Kidney epithelial cell (primary cell): ENCODE data around the gene PRICKLE4. TPM values are rescaled to one million over a fixed set of nuclear protein-coding genes. Genes with fewer than 3 reads are reported as not detected.

Experiments
- DNase-seq: peaks from one replicate; pipeline ENCODE4 v3.0.0-alpha.2; 2010; ENCODE audit warnings: low read depth
- H3K27me3 ChIP-seq: 2 replicates; pipeline ENCODE4 v1.6.0; 2011; ENCODE audit warnings: low read length; ENCODE audit not compliant: control insufficient read depth, insufficient read depth
- H3K36me3 ChIP-seq: 2 replicates; pipeline ENCODE4 v1.5.1; 2011; ENCODE audit warnings: low read length; ENCODE audit not compliant: control insufficient read depth, insufficient read depth
- H3K4me3 ChIP-seq: 2 replicates; pipeline ENCODE4 v1.5.1; 2011; ENCODE audit warnings: low read depth, mild to moderate bottlenecking, control low read depth, low read length
- CTCF ChIP-seq: IDR thresholded peaks from 2 replicates; pipeline ENCODE4 v1.5.1; 2011; ENCODE audit warnings: mild to moderate bottlenecking, moderate library complexity, low read length, control low read depth, inconsistent platforms; ENCODE audit not compliant: insufficient read depth, poor library complexity, severe bottlenecking
- total RNA-seq: library from RNA; depleted of rRNA; stranded (reverse); fragments of >200 nt; gene quantifications from 2 replicates; pipeline ENCODE4 v1.2.3, GENCODE V29; 2015

Gene PRICKLE4
- total RNA-seq, 1 donor from 2014 or later = not detected

- no peaks in the 10 kb centered on the region for H3K36me3 ChIP-seq
- H3K4me3 ChIP-seq = no peak overlapping the region
- DNase-seq = no peak
- H3K27me3 ChIP-seq = peaks cover 2% of the 10 kb centered on the region
- no peak for TF ChIP-seq CTCF
Measured at GRCh38 chr6:41750374-41750773, 30.2 kb upstream of the PRICKLE4 start.

- peaks cover 5% of the 10 kb centered on the region for H3K27me3 ChIP-seq
- no peak for TF ChIP-seq CTCF
- no peak overlapping the region for H3K4me3 ChIP-seq
- no peak for DNase-seq
- H3K36me3 ChIP-seq = no peaks in the 10 kb centered on the region
Measured at GRCh38 chr6:41755895-41756294, 24.7 kb upstream of the PRICKLE4 start.

GRCh38 chr6:41756354-41756753 is 24.2 kb upstream of the PRICKLE4 start:
- H3K27me3 ChIP-seq = peaks cover 5% of the 10 kb centered on the region

GRCh38 chr6:41757271-41757670 is 23.3 kb upstream of the PRICKLE4 start:
- Histone ChIP-seq H3K4me3 (no peak overlapping the region), H3K27me3 (peaks cover 5% of the 10 kb centered on the region), H3K36me3 (no peaks in the 10 kb centered on the region)
- DNase-seq = no peak
- TF ChIP-seq CTCF = no peak

More at GRCh38 chr6:41756354-41756753, 24.2 kb upstream of the PRICKLE4 start:
- TF ChIP-seq CTCF = no peak
- Histone ChIP-seq H3K4me3 (no peak overlapping the region), H3K36me3 (no peaks in the 10 kb centered on the region)
- no peak for DNase-seq

GRCh38 chr6:41757931-41758640 is 22.5 kb upstream of the PRICKLE4 start:
- H3K27me3 ChIP-seq = peaks cover 5% of the 10 kb centered on the region
- H3K4me3 ChIP-seq = no peak overlapping the region
- DNase-seq = no peak
- TF ChIP-seq CTCF = no peak
- no peaks in the 10 kb centered on the region for H3K36me3 ChIP-seq

- peaks cover 5% of the 10 kb centered on the region for H3K27me3 ChIP-seq
- no peaks in the 10 kb centered on the region for H3K36me3 ChIP-seq
- TF ChIP-seq CTCF = no peak
- no peak for DNase-seq
- H3K4me3 ChIP-seq = no peak overlapping the region
Measured at GRCh38 chr6:41758641-41759035, 21.9 kb upstream of the PRICKLE4 start.
